Measurements from ENCODE around the gene EHD4.

EHD4 gene

GRCh38 chr15:41972253-41973242 lies at the start of gene EHD4:
TSS of gene EHD4 (minus strand) at chr15:41972557. CDS start at chr15:41972494, 63 bp downstream.
- peak; percentile 44 for TF ChIP-seq CTCF (IDR thresholded peaks at IDR 0.05; ENCODE audit: low read depth, low read length)
- peak; percentile 96 for DNase-seq (ENCODE audit: extremely low read depth, low read depth)

GRCh38 chr15:42021593-42021992 lies 49.2 kb upstream of the EHD4 start:
- TF ChIP-seq CTCF (IDR thresholded peaks at IDR 0.05; ENCODE audit: low read depth, low read length), result no peak
- no peak for DNase-seq (ENCODE audit: extremely low read depth, low read depth)

- DNase-seq (ENCODE audit: extremely low read depth, low read depth), result no peak
- no peak for TF ChIP-seq CTCF (IDR thresholded peaks at IDR 0.05; ENCODE audit: low read depth, low read length)
Observed at GRCh38 chr15:42020713-42021273, 48.4 kb upstream of the EHD4 start, which contains the start of gene PLA2G4E. TSS of gene PLA2G4E (minus strand) at chr15:42021042. CDS start at chr15:42021030, 12 bp downstream.

GRCh38 chr15:42018306-42019224 lies 46.2 kb upstream of the EHD4 start:
- TF ChIP-seq CTCF (IDR thresholded peaks at IDR 0.05; ENCODE audit: low read depth, low read length), result no peak
- DNase-seq (ENCODE audit: extremely low read depth, low read depth), result no peak

- no peak for DNase-seq (ENCODE audit: extremely low read depth, low read depth)
- no peak for TF ChIP-seq CTCF (IDR thresholded peaks at IDR 0.05; ENCODE audit: low read depth, low read length)
Observed at GRCh38 chr15:42016971-42017370, 44.6 kb upstream of the EHD4 start.

GRCh38 chr15:42014406-42014805 lies 42.0 kb upstream of the EHD4 start:
- DNase-seq (ENCODE audit: extremely low read depth, low read depth), result no peak

More at GRCh38 chr15:42014406-42014805, 42.0 kb upstream of the EHD4 start:
- no peak for TF ChIP-seq CTCF (IDR thresholded peaks at IDR 0.05; ENCODE audit: low read depth, low read length)

Data from AG09319 (cell line).